GM12891 (cell line): ENCODE measurements around the gene FHDC1.

ENCODE experiments used
- POLR2A ChIP-seq: IDR thresholded peaks from 2 replicates; pipeline ENCODE4 v1.6.1; 2011; ENCODE audit warnings: low read depth, low read length, control low read depth
- POLR2AphosphoS5 ChIP-seq: IDR thresholded peaks from 2 replicates; pipeline ENCODE4 v1.6.1; 2011; ENCODE audit warnings: low read depth, low read length, control low read depth

- no peak for TF ChIP-seq POLR2A
- no peak for TF ChIP-seq POLR2AphosphoS5
Measured at GRCh38 chr4:152968806-152969394, 32.8 kb downstream of the FHDC1 start.
